C4-2B (cell line): Measurements from ENCODE around the gene SLCO1B1.

Experiments used
- H3K27ac ChIP-seq: fragments of 450-650 bp; 2 replicates; pipeline ENCODE4 v1.5.1; 2017
- ZFX ChIP-seq: fragments of 450-650 bp; IDR thresholded peaks from 2 replicates; pipeline ENCODE4 v1.6.1; 2017
- TF ChIP-seq, protein P1 (sequence below): fragments of 450-650 bp; conservative IDR thresholded peaks from 2 replicates; pipeline ENCODE4 v1.5.1; 2017; ENCODE audit warnings: mild to moderate bottlenecking

Gene SLCO1B1

DNA sequence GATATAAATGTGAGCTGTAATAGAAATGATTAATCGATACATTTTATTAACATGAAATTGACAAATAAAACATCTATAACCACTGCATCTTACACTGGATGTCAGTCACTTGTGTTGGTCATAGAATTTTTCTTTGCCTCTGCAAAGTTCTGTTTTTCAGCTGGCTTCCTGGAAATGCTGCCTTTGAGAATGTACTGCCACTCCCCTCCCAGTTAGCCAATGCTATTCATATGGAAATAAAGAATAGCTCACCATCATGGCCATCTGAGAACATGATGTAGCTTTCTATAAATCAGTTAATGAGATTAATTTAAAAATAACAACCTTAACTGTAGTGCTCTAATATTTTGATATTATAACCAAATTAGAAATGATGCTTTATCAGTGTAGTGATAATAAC lies 41.1 kb downstream of the SLCO1B1 start:
- no peak for TF ChIP-seq ZFX
- TF ChIP-seq, protein P1, sequence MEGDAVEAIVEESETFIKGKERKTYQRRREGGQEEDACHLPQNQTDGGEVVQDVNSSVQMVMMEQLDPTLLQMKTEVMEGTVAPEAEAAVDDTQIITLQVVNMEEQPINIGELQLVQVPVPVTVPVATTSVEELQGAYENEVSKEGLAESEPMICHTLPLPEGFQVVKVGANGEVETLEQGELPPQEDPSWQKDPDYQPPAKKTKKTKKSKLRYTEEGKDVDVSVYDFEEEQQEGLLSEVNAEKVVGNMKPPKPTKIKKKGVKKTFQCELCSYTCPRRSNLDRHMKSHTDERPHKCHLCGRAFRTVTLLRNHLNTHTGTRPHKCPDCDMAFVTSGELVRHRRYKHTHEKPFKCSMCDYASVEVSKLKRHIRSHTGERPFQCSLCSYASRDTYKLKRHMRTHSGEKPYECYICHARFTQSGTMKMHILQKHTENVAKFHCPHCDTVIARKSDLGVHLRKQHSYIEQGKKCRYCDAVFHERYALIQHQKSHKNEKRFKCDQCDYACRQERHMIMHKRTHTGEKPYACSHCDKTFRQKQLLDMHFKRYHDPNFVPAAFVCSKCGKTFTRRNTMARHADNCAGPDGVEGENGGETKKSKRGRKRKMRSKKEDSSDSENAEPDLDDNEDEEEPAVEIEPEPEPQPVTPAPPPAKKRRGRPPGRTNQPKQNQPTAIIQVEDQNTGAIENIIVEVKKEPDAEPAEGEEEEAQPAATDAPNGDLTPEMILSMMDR = no peak
- H3K27ac ChIP-seq = no peak overlapping the region

GRCh38 chr12:21183721-21184275 lies 52.8 kb downstream of the SLCO1B1 start:
- TF ChIP-seq, protein P1 = no peak
- no peak for TF ChIP-seq ZFX
- H3K27ac ChIP-seq = no peak overlapping the region

GRCh38 chr12:21190016-21190415 lies 59.0 kb downstream of the SLCO1B1 start:
- TF ChIP-seq, protein P1 = no peak
- no peak for TF ChIP-seq ZFX
- H3K27ac ChIP-seq = no peak overlapping the region

DNA sequence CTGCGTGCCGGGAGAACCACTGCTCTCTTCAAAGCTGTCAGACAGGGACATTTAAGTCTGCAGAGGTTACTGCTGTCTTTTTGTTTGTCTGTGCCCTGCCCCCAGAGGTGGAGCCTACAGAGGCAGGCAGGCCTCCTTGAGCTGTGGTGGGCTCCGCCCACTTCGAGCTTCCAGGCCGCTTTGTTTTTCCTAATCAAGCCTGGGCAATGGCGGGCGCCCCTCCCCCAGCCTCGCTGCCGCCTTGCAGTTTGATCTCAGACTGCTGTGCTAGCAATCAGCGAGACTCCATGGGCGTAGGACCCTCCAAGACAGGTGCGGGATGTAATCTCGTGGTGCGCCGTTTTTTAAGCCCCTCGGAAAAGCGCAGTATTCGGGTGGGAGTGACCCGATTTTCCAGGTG lies 83.4 kb downstream of the SLCO1B1 start:
- 0 out of 2 replicates have a peak overlapping the region, but pooled peaks have one; percentile 15 for H3K27ac ChIP-seq

DNA sequence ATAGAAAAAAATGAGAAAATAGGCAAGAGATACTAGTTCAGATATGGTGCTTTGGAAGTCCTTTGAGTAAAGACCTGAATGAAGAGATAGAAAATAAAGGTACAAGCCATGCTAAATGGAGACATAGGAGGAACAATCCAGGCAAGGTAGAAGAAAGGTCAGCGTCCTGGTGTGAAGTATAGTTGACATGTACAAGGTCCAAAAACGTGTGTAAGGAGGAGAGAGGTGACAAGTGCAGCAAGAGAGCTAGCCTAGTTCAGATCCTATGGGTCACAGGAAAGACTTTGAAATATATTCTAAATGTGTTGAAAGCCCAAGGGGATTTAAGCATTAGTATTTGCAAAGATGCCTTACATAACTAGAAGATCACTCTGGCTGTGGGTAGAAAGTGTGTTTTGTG lies 88.2 kb downstream of the SLCO1B1 start:
- TF ChIP-seq ZFX = no peak
- TF ChIP-seq, protein P1 = no peak
- no peak overlapping the region for H3K27ac ChIP-seq

- no peak overlapping the region for H3K27ac ChIP-seq
- TF ChIP-seq ZFX = no peak
- TF ChIP-seq, protein P1 = no peak
Measured at GRCh38 chr12:21220266-21220665, 89.3 kb downstream of the SLCO1B1 start.

DNA sequence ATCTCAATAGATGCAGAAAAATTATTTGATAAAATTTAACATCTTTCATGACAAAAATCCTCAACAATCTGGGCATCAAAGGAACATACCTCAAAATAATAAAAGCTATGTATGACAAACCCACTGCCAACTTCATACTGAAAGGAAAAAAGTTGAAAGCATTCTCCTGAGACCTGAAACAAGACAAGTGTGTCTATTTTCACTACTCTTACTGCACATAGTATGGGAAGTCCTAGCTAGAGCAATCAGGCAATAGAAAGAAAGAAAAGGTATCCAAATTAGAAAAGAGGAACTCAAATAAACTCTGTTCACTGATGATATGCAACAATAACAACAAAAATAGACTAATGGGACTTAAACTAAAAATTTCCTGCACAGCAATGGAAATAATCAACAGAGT lies 90.1 kb downstream of the SLCO1B1 start:
- no peak overlapping the region for H3K27ac ChIP-seq
- TF ChIP-seq, protein P1 = no peak
- TF ChIP-seq ZFX = no peak

DNA sequence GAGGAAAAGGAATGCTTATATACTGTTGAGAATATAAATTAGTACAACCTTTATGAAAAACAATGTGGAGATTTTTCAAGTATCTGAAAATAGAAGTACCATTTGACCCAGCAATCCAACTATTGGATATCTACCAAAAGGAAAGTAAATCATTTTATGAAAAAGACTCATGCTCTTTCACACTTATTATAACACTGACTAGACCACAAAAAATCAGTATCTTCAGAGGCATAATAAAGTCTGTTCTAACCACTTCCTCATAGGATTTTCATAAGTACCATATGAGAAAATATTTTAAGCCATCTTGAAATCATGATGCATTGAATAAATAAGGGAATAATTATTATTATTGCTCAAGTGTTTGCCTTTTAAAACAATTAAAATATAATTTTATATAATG lies 90.8 kb downstream of the SLCO1B1 start:
- TF ChIP-seq, protein P1 = no peak
- TF ChIP-seq ZFX = no peak

More for the DNA sequence above, 90.8 kb downstream of the SLCO1B1 start:
- H3K27ac ChIP-seq = no peak overlapping the region
